IPS-20b (cell line): ENCODE results near the gene NCOA6.
A peak's percentile ranks its signal among the peaks of the same experiment; 100 is the strongest.

Experiments used
- H3K27ac ChIP-seq: one replicate; pipeline ENCODE4 v1.5.1; 2013; ENCODE audit warnings: low read length
- H3K27me3 ChIP-seq: 2 replicates; pipeline ENCODE4 v1.6.1; 2013; ENCODE audit warnings: mild to moderate bottlenecking, low read length, inconsistent platforms; ENCODE audit not compliant: insufficient read depth
- H3K36me3 ChIP-seq: 2 replicates; pipeline ENCODE4 v1.6.1; 2013; ENCODE audit warnings: low read depth, mild to moderate bottlenecking, inconsistent platforms, low read length, moderate library complexity; ENCODE audit not compliant: insufficient read depth
- H3K4me1 ChIP-seq: 2 replicates; pipeline ENCODE4 v1.6.1; 2013; ENCODE audit warnings: mild to moderate bottlenecking, control low read depth, inconsistent platforms, low read length, moderate library complexity; ENCODE audit not compliant: insufficient read depth
- H3K4me3 ChIP-seq: 2 replicates; pipeline ENCODE4 v1.5.1; 2013; ENCODE audit warnings: mild to moderate bottlenecking, low read length, inconsistent platforms
- H3K9ac ChIP-seq: 2 replicates; pipeline ENCODE4 v1.6.1; 2013; ENCODE audit warnings: low read depth, mild to moderate bottlenecking, inconsistent platforms, low read length, moderate library complexity
- H3K9me3 ChIP-seq: 2 replicates; pipeline ENCODE4 v1.6.1; 2013; ENCODE audit warnings: mild to moderate bottlenecking, low read depth, low read length, inconsistent platforms; ENCODE audit not compliant: insufficient read depth

The NCOA6 gene

DNA sequence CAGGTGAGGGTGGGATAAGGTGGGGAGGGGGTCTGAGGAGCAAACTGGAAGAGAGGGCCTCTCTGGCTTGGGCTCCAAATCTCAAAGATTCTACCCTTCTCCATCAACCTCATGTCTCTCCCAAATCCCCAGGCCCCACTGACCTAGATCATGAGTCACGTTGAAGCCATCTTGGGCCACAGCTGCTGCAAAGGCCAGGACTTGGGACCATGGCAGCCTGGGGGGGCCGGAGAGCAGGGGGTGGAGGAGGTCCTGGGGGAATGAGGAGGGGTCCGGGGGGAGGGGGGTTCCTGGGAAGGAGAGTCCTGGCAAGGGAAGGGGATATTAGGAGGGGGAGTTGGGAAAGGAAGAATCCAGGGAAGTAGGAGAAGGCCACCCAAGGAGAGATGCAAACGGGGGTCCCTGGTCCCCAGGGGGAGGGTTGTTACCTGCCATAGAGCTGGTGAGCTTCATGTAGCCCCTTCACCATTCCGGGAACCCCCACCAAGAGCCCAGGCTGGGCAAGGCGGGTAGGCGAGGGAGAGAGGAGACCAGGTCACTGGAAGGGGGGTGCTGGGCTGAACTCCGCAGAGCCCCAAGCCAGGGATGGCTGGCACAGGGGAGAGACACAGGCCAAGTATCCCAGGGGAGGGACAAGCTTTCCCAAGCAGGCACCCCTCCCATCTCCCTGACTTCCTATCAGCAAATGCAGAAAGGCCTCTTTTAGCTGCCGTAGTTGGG is 34.5 kb upstream of the NCOA6 start:
- H3K36me3 ChIP-seq: peaks cover 34% of the 10 kb centered on the region
- no peaks in the 10 kb centered on the region for H3K27me3 ChIP-seq
- no peak overlapping the region for H3K9ac ChIP-seq
- 0 out of 2 replicates have a peak, but pooled peaks cover 3% of the 10 kb centered on the region for H3K4me1 ChIP-seq
- H3K27ac ChIP-seq: no peak overlapping the region
- no peak overlapping the region for H3K4me3 ChIP-seq
- H3K9me3 ChIP-seq: no peaks in the 10 kb centered on the region

DNA sequence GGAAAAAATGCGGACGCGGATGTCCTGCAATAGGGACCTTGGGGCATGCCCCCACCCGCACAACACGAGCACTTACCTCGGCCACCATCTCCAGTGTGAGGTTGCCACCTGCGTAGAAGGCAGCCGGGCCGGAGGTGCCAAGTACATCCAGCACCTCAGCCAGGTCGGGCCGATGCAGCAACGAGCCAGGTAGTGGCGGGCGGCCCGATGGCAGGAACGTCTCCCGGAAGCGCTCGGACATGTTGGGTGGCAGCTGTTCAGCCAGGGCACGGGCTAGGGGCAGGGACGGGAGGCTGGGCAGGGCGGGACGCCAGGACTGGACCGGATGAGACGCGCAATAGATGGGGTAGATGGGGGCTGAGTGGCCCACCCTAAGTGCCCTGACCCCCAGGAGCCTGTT is 33.9 kb upstream of the NCOA6 start:
- no peak overlapping the region for H3K27ac ChIP-seq
- no peak overlapping the region for H3K9ac ChIP-seq
- H3K27me3 ChIP-seq: no peaks in the 10 kb centered on the region
- no peak overlapping the region for H3K4me3 ChIP-seq
- peaks cover 40% of the 10 kb centered on the region for H3K36me3 ChIP-seq
- 0 out of 2 replicates have a peak, but pooled peaks cover 3% of the 10 kb centered on the region for H3K4me1 ChIP-seq
- H3K9me3 ChIP-seq: no peaks in the 10 kb centered on the region

GRCh38 chr20:34852298-34852697 is 26.8 kb upstream of the NCOA6 start:
- peaks cover 55% of the 10 kb centered on the region; the same call in 1 of the 2 replicates for H3K36me3 ChIP-seq
- H3K27me3 ChIP-seq: no peaks in the 10 kb centered on the region
- no peaks in the 10 kb centered on the region for H3K9me3 ChIP-seq

GRCh38 chr20:34850969-34851368 is 25.5 kb upstream of the NCOA6 start:
- Histone ChIP-seq H3K36me3 (peaks cover 44% of the 10 kb centered on the region; the same call in 1 of the 2 replicates), H3K9ac (no peak overlapping the region)

More at GRCh38 chr20:34852298-34852697, 26.8 kb upstream of the NCOA6 start:
- no peak overlapping the region for H3K4me3 ChIP-seq
- no peak overlapping the region for H3K27ac ChIP-seq
- no peaks in the 10 kb centered on the region for H3K4me1 ChIP-seq
- no peak overlapping the region for H3K9ac ChIP-seq

DNA sequence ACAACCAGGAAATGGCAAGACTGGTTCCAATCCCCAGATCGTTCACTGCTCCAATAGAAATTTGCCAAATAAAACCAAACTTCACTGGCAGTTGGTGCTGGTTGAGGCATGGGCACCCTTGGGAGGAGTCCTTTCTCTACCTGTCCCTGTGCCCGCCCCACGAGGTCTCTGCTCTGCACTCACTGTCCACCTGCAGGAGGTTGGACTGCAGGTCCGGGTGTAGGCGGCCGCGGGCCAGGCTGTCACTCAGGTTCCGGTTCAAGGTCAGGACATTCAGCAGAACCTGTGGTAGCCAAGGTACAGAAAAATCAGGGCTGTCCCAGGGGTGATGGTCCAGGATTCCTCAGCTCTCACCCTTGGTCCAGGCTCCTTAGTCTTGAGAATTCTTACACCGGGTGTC is 24.3 kb upstream of the NCOA6 start:
- H3K27me3 ChIP-seq: no peaks in the 10 kb centered on the region
- no peaks in the 10 kb centered on the region for H3K9me3 ChIP-seq
- no peaks in the 10 kb centered on the region for H3K4me1 ChIP-seq
- no peak overlapping the region for H3K9ac ChIP-seq
- no peak overlapping the region for H3K4me3 ChIP-seq
- H3K27ac ChIP-seq: no peak overlapping the region
- H3K36me3 ChIP-seq: peaks cover 41% of the 10 kb centered on the region; the same call in 1 of the 2 replicates

More at GRCh38 chr20:34850969-34851368, 25.5 kb upstream of the NCOA6 start:
- no peaks in the 10 kb centered on the region for H3K4me1 ChIP-seq
- H3K27ac ChIP-seq: no peak overlapping the region
- no peak overlapping the region for H3K4me3 ChIP-seq
- no peaks in the 10 kb centered on the region for H3K27me3 ChIP-seq
- no peaks in the 10 kb centered on the region for H3K9me3 ChIP-seq

- Histone ChIP-seq H3K9me3 (no peaks in the 10 kb centered on the region), H3K4me1 (no peaks in the 10 kb centered on the region), H3K9ac (no peak overlapping the region), H3K4me3 (no peak overlapping the region), H3K36me3 (peaks cover 35% of the 10 kb centered on the region; the same call in 1 of the 2 replicates), H3K27me3 (no peaks in the 10 kb centered on the region), H3K27ac (no peak overlapping the region)
Measured at GRCh38 chr20:34848597-34848996, 23.1 kb upstream of the NCOA6 start.

- no peaks in the 10 kb centered on the region for H3K9me3 ChIP-seq
- no peaks in the 10 kb centered on the region for H3K27me3 ChIP-seq
- H3K36me3 ChIP-seq: peaks cover 4% of the 10 kb centered on the region; the same call in 1 of the 2 replicates
- no peak overlapping the region for H3K4me3 ChIP-seq
- H3K27ac ChIP-seq: no peak overlapping the region
- H3K9ac ChIP-seq: no peak overlapping the region
- H3K4me1 ChIP-seq: no peaks in the 10 kb centered on the region
Measured at GRCh38 chr20:34843421-34843820, 18.0 kb upstream of the NCOA6 start.

DNA sequence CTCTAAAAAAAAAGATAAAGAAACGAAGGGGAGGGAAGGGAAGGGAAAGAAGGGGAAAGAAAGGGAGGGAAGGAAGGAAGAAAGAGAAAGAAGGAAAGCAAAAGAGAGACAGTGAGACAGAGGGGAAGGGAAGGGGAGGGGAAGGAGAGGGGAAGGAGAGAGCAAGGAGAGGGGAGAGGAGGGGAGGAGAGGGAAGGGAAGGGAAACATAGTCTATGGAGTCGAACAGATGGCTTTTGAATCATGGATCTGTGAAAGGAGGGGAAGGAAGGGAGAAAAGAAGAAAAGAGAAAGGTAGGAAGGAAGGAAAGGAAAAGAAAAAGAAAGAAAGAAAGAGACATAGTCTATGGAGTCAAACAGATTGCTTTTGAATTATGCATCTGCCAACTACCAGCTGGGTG is 16.7 kb upstream of the NCOA6 start:
- H3K4me3 ChIP-seq: no peak overlapping the region
- H3K9me3 ChIP-seq: no peaks in the 10 kb centered on the region
- H3K36me3 ChIP-seq: no peaks in the 10 kb centered on the region
- H3K4me1 ChIP-seq: no peaks in the 10 kb centered on the region
- H3K9ac ChIP-seq: no peak overlapping the region
- no peak overlapping the region for H3K27ac ChIP-seq
- no peaks in the 10 kb centered on the region for H3K27me3 ChIP-seq

DNA sequence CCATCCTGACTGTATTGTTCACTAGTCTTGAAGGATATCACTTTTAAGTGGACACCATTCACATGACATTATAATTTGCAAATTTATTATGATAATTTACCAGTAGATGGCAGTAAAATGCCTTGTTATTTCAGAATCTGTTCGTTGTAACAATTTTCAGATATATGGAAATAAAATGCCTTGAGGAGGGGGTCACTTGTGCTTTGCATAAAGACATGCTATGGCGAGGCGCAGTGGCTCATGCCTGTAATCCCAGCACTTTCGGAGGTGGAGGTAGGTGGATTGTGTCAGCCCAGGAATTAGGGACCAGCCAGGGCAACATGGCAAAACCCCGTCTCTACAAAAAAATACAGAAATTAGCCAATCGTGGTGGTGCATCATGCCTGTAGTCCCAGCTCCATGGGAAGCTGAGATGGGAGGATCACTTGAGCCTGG is 9.0 kb upstream of the NCOA6 start:
- H3K9me3 ChIP-seq: no peaks in the 10 kb centered on the region
- no peaks in the 10 kb centered on the region for H3K4me1 ChIP-seq
- no peaks in the 10 kb centered on the region for H3K27me3 ChIP-seq
- H3K27ac ChIP-seq: no peak overlapping the region
- no peak overlapping the region for H3K9ac ChIP-seq
- no peaks in the 10 kb centered on the region for H3K36me3 ChIP-seq
- H3K4me3 ChIP-seq: no peak overlapping the region

DNA sequence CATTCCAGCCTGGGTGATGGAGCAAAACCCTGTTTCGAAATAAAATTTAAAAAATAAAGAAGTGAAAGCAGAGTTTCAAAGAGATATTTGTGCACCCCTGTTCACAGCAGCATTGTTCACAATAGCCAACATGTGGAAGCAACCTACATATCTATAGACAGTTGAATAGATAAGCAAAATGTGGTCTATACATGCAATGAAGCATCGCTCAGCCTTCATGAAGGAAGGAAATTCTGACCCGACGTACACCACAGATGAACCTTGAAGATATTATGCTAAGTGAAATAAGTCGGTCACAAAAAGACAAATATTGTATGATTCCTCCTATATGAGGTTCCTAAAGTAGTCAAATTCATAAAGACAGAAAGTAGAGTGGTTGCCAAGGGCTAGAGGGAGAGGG is 6.5 kb upstream of the NCOA6 start:
- Histone ChIP-seq H3K27ac (no peak overlapping the region), H3K9ac (no peak overlapping the region), H3K9me3 (no peaks in the 10 kb centered on the region), H3K4me1 (no peaks in the 10 kb centered on the region), H3K27me3 (no peaks in the 10 kb centered on the region), H3K4me3 (no peak overlapping the region), H3K36me3 (no peaks in the 10 kb centered on the region)

DNA sequence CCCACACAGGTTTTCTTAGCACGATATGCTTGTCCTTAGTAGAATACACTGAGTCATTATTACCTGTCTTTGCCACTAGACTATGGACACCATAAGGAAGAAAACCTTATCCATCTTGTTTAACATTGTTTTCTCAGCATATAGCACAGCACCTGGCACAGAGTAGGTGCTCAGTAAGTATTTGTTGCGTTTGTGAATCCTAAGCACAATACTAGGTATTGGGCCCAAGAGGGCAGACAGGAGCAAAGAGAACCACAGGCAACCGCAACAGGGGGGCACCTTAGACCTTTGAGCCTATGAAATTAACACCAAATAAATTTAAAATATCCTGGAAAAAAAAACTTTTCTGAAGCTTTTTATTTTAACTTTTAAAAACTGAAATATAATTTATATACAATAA is 3.7 kb upstream of the NCOA6 start:
- no peak overlapping the region for H3K27ac ChIP-seq
- peaks cover under 1% of the 10 kb centered on the region; the same call in 1 of the 2 replicates for H3K4me1 ChIP-seq
- no peaks in the 10 kb centered on the region for H3K27me3 ChIP-seq
- H3K9me3 ChIP-seq: no peaks in the 10 kb centered on the region
- H3K36me3 ChIP-seq: no peaks in the 10 kb centered on the region
- H3K4me3 ChIP-seq: no peak overlapping the region
- no peak overlapping the region for H3K9ac ChIP-seq

GRCh38 chr20:34824806-34825529 is 483 bp downstream of the NCOA6 start:
- Histone ChIP-seq H3K9me3 (no peaks in the 10 kb centered on the region), H3K27ac (peak overlapping the region; percentile 71), H3K36me3 (no peaks in the 10 kb centered on the region), H3K9ac (peak overlapping the region; percentile 91), H3K27me3 (no peaks in the 10 kb centered on the region), H3K4me3 (peak overlapping the region; percentile 93), H3K4me1 (peaks cover 5% of the 10 kb centered on the region; the same call in 1 of the 2 replicates)
